GM21723 (cell line): Measurements from ENCODE around the gene MYMX.
A peak's percentile ranks its signal among the peaks of the same experiment; 100 is the strongest.
"Not testable (repeated sequence)": the region's sequence is repeated elsewhere in the genome, so short reads cannot be mapped to it uniquely, and the experiment has no call there.

Experiments used
- ATAC-seq: cut with Tn5 transposase; IDR thresholded peaks from one replicate; pipeline ENCODE4 v1.9.1; 2021; ENCODE audit warnings: mild to moderate bottlenecking, moderate library complexity; ENCODE audit not compliant: unreplicated experiment

MYMX gene

GRCh38 chr6:44230034-44230675 lies 13.4 kb downstream of the MYMX start:
- ATAC-seq, result no peak

GRCh38 chr6:44231426-44231825 lies 14.7 kb downstream of the MYMX start:
- not testable (repeated sequence) for ATAC-seq

GRCh38 chr6:44232676-44233566 lies 16.2 kb downstream of the MYMX start:
- ATAC-seq, result no peak

- no peak for ATAC-seq
Measured at GRCh38 chr6:44233567-44234100, 16.9 kb downstream of the MYMX start.

- ATAC-seq, result no peak
Measured at GRCh38 chr6:44234101-44235025, 17.6 kb downstream of the MYMX start.

- ATAC-seq, result no peak
Measured at GRCh38 chr6:44235269-44235668, 18.5 kb downstream of the MYMX start.

GRCh38 chr6:44235891-44236516 lies 19.3 kb downstream of the MYMX start:
- no peak for ATAC-seq

GRCh38 chr6:44237021-44237812 lies 20.5 kb downstream of the MYMX start:
- peak; percentile 78 for ATAC-seq

GRCh38 chr6:44237813-44238433 lies 21.2 kb downstream of the MYMX start:
- ATAC-seq, result peak; percentile 79

- no peak for ATAC-seq
Measured at GRCh38 chr6:44238687-44239350, 22.1 kb downstream of the MYMX start.

- no peak for ATAC-seq
Measured at GRCh38 chr6:44243345-44243744, 26.6 kb downstream of the MYMX start.

- ATAC-seq, result no peak
Measured at GRCh38 chr6:44245391-44245911, 28.7 kb downstream of the MYMX start.

GRCh38 chr6:44245912-44246662 lies 29.4 kb downstream of the MYMX start:
- peak; percentile 53 for ATAC-seq

- peak; percentile 67 for ATAC-seq
Measured at GRCh38 chr6:44246663-44247337, 30.1 kb downstream of the MYMX start, which contains the start of gene HSP90AB1. Gene HSP90AB1 (plus strand): TSS chr6:44247101. CDS start chr6:44248630, 1,529 bp downstream.

GRCh38 chr6:44247338-44248302 lies 30.9 kb downstream of the MYMX start:
- peak; percentile 30 for ATAC-seq

- ATAC-seq, result no peak
Measured at GRCh38 chr6:44248579-44248978, 31.9 kb downstream of the MYMX start.
